GM23248 (cell line): ENCODE results near the gene SUMF1.
"Not testable (repeated sequence)": the region's sequence is repeated elsewhere in the genome, so short reads cannot be mapped to it uniquely, and the experiment has no call there.

Experiments used
- EZH2 ChIP-seq: fragments of 200-600 bp; sonication (generic); IDR thresholded peaks from 2 replicates; pipeline ENCODE4 v1.6.1; 2018; ENCODE audit warnings: antibody characterized with exemption, mild to moderate bottlenecking; ENCODE audit not compliant: insufficient read depth, poor library complexity, severe bottlenecking
- EZH2phosphoT487 ChIP-seq: fragments of 200-600 bp; sonication (generic); IDR thresholded peaks from 2 replicates; pipeline ENCODE4 v1.6.1; 2018; ENCODE audit warnings: antibody characterized with exemption, moderate library complexity, mild to moderate bottlenecking, low read depth; ENCODE audit not compliant: insufficient read depth

DNA sequence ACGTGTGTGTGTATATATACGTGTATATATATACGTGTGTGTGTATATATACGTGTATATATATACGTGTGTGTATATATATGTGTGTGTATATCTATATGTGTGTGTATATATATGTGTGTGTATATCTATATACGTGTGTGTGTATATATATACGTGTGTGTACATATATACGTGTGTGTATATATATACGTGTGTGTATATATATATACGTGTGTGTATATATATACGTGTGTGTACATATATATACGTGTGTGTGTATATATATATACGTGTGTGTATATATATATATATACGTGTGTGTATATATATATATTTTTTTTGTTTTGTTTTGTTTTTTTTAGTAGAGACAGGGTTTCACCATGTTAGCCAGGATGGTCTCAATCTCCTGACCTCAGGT lies 10.3 kb downstream of the SUMF1 start:
- TF ChIP-seq EZH2, EZH2phosphoT487: not testable (repeated sequence)
